Heart right ventricle (tissue), 16 donors: ENCODE results near the gene SH3RF3. TPM values are rescaled to one million over a fixed set of nuclear protein-coding genes. Genes with fewer than 3 reads are reported as not detected.

Experiments used
- ATAC-seq, 8 donors: fragments of 200-7000 bp; cut with Tn5 transposase; one replicate each; pipeline ENCODE4 v1.9.1; 2020; ENCODE audit warnings: mild to moderate bottlenecking in 8 of 8, moderate library complexity in 8 of 8, moderate number of reproducible peaks in 1 of 8
- DNase-seq, 2 donors: peaks; one replicate each; pipeline ENCODE4 v3.0.0-alpha.2; 2020
- H3K27ac ChIP-seq, 10 donors: fragments of 200-600 bp; sonication (generic) in 2 of 10; one replicate each; pipeline versions ENCODE4 v1.5.0 to v1.8.0; 2020 to 2022; ENCODE audit warnings: mild to moderate bottlenecking in 3 of 10
- H3K27me3 ChIP-seq, 7 donors: fragments of 200-600 bp; one replicate each; pipeline ENCODE4 v1.8.0; 2021 to 2022; ENCODE audit warnings: mild to moderate bottlenecking in 2 of 7
- H3K36me3 ChIP-seq, 9 donors: fragments of 200-600 bp; sonication (generic) in 1 of 9; one replicate each; pipeline versions ENCODE4 v1.5.0 to v1.8.0; 2020 to 2022; ENCODE audit warnings: mild to moderate bottlenecking in 2 of 9
- H3K4me1 ChIP-seq, 9 donors: fragments of 200-600 bp; sonication (generic) in 1 of 9; one replicate each; pipeline versions ENCODE4 v1.5.0 to v1.8.0; 2020 to 2022; ENCODE audit warnings: mild to moderate bottlenecking in 4 of 9
- H3K4me3 ChIP-seq, 10 donors: fragments of 200-600 bp; sonication (generic) in 2 of 10; one replicate each; pipeline versions ENCODE4 v1.5.0 to v1.8.0; 2020 to 2022; ENCODE audit warnings: mild to moderate bottlenecking in 7 of 10, moderate library complexity in 2 of 10
- H3K9me3 ChIP-seq, 11 donors: fragments of 200-600 bp in 10 of 11; sonication (generic) in 2 of 11; one replicate each; pipeline versions ENCODE4 v1.5.0 to v1.8.0; 2013 to 2022; ENCODE audit warnings: mild to moderate bottlenecking in 2 of 11, control low read depth in 1 of 11, moderate library complexity in 1 of 11
- CTCF ChIP-seq, 9 donors: fragments of 200-600 bp; sonication (generic) in 2 of 9; IDR thresholded peaks; one replicate each; pipeline versions ENCODE4 v1.5.0 to v1.8.0; 2021 to 2022; ENCODE audit warnings: antibody characterized with exemption in 9 of 9, mild to moderate bottlenecking in 5 of 9, moderate library complexity in 1 of 9
- WGBS, 2 donors: extraction: QIAGEN DNeasy Blood & Tissue Kit; methylation state at CpG; one replicate each; pipeline ENCODE4 v1.1.7; 2013; ENCODE audit warnings: inconsistent platforms in 1 of 2; 5-methylcytosine and 5-hydroxymethylcytosine counted together
- intact Hi-C, 10 donors: fragments of 100-400 bp; cut with DNase I; formaldehyde crosslinking; loops; one replicate each; pipeline versions ENCODE4 v1.11.1 to v1.14.2; 2022
- polyA plus RNA-seq, 2 donors: library from polyadenylated mRNA; stranded (reverse); fragments of 200-250 nt; gene quantifications; one replicate each; pipeline ENCODE4 v1.2.3, GENCODE V29; 2013
- total RNA-seq, 10 donors: library from RNA; stranded (reverse); fragmentation: NEBNext Ultra II Directional in 3 of 10; extraction: Animal tissue kit (Norgen Biotek cat#: 25700) in 3 of 10; gene quantifications; one replicate each; pipeline versions ENCODE4 v1.2.1 to v1.2.4, GENCODE V29; 2021 to 2023
- donor health status: Arrhythmogenic right ventricular cardiomyopathy.
- donor health status: ischemic (EF 13 %, LVEDD 7.1; RV severe dilation, severe dysfunction).
- donor health status: healthy with polysubstance abuse.
- donor health status: DM: no; HTN: yes; CAD: no.
- donor health status: DM: no; HTN: no; CAD: no.
- donor health status: ischemic (EF 25% LVEDD 6.9; RV normal size, moderate dysfunction).
- donor health status: ischemic (EF 25% LVEDD 5.7; RV mildly dilated, moderate dysfunction).
- donor health status: healthy.
- donor health status: DM: yes; HTN: yes; CAD: no.
- donor health status: Ischemic cardiomyopathy.
- donor health status: ischemic (EF 35%, LVEDD 5.7; RV mildly dilated, moderate dysfunction).
- donor health status: nonischemic (EF 11% LVEDD 7.7; RV severe dilation, severe dysfunction).
- donor health status: DM: yes; HTN: yes; CAD: no.
- donor health status: PGD.
- donor health status: ischemic (EF 29% LVEDD 5.4; RV normal size, mild dysfunction).
- donor health status: nonischemic (EF 23%, LVEDD 6.1; RV moderate dilation, normal function).

SH3RF3 gene
- total and polyA plus RNA-seq, 12 donors, result 5.0 to 11.5 (median 8.6) TPM

- Histone ChIP-seq H3K27ac (no peak overlapping the region), H3K27me3 (no peaks in the 10 kb centered on the region), H3K4me3 (no peak overlapping the region), H3K4me1 (peaks cover 4 to 41% (median 25%) of the 10 kb centered on the region in 9 donors), H3K9me3 (peaks cover 0 to 10% (median 0%) of the 10 kb centered on the region in 11 donors), H3K36me3 (no peaks in the 10 kb centered on the region)
- no peak for TF ChIP-seq CTCF (IDR thresholded peaks at IDR 0.05)
- 93 to 94% methylated on average over 3 of the region's 3 CpGs for WGBS, 2 donors
- ATAC-seq (no peak), DNase-seq (no peak)
- intact Hi-C loops, result loop anchor here in 1 of 10 donors (10.0 kb wide), 1 partner anchor 46 kb away; no protein-coding TSS in a partner anchor
Observed at GRCh38 chr2:109180786-109181185, 51.8 kb downstream of the SH3RF3 start.

GRCh38 chr2:109182426-109182825 is 53.4 kb downstream of the SH3RF3 start:
- intact Hi-C loops, result loop anchor here in 1 of 10 donors (10.0 kb wide), 1 partner anchor 48 kb away; no protein-coding TSS in a partner anchor
- Histone ChIP-seq H3K4me1 (peaks cover 9 to 49% (median 27%) of the 10 kb centered on the region in 9 donors), H3K36me3 (no peaks in the 10 kb centered on the region), H3K4me3 (no peak overlapping the region), H3K27me3 (no peaks in the 10 kb centered on the region), H3K27ac (no peak overlapping the region), H3K9me3 (peaks cover 0 to 10% (median 0%) of the 10 kb centered on the region in 11 donors)
- WGBS, 2 donors, result 98% methylated on average over 2 of the region's 2 CpGs
- ATAC-seq (no peak), DNase-seq (no peak)
- no peak for TF ChIP-seq CTCF (IDR thresholded peaks at IDR 0.05)

GRCh38 chr2:109183871-109184270 is 54.9 kb downstream of the SH3RF3 start:
- peak overlapping the region in 1 of 10 donors; percentile 90 for H3K27ac ChIP-seq
- 90 to 95% methylated on average over 4 of the region's 4 CpGs for WGBS, 2 donors
- ATAC-seq (no peak), DNase-seq (no peak)
- intact Hi-C loops, result loop anchor here in 1 of 10 donors (10.0 kb wide), 1 partner anchor 49 kb away; no protein-coding TSS in a partner anchor
- H3K4me1 ChIP-seq, result peaks cover 9 to 36% (median 27%) of the 10 kb centered on the region in 9 donors
- peaks cover 0 to 10% (median 0%) of the 10 kb centered on the region in 11 donors for H3K9me3 ChIP-seq
- H3K27me3 ChIP-seq, result no peaks in the 10 kb centered on the region
- no peak overlapping the region for H3K4me3 ChIP-seq
- H3K36me3 ChIP-seq, result no peaks in the 10 kb centered on the region
- TF ChIP-seq CTCF (IDR thresholded peaks at IDR 0.05), result no peak

- intact Hi-C loops, result loop anchor here in 1 of 10 donors (10.0 kb wide), 1 partner anchor 50 kb away; no protein-coding TSS in a partner anchor
- H3K36me3 ChIP-seq, result no peaks in the 10 kb centered on the region
- DNase-seq (no peak), ATAC-seq (no peak)
- H3K4me1 ChIP-seq, result peaks cover 9 to 36% (median 27%) of the 10 kb centered on the region in 9 donors
- H3K27me3 ChIP-seq, result no peaks in the 10 kb centered on the region
- 93 to 97% methylated on average over 3 of the region's 3 CpGs for WGBS, 2 donors
- peak overlapping the region in 5 of 10 donors; percentile 67 to 90 (median 86) for H3K27ac ChIP-seq
- no peak overlapping the region for H3K4me3 ChIP-seq
- no peak for TF ChIP-seq CTCF (IDR thresholded peaks at IDR 0.05)
- peaks cover 0 to 6% (median 0%) of the 10 kb centered on the region in 11 donors for H3K9me3 ChIP-seq
Observed at GRCh38 chr2:109184368-109184767, 55.4 kb downstream of the SH3RF3 start.
